HepG2 (cell line): Measurements from ENCODE around the gene SNAPIN. TPM values are rescaled to one million over a fixed set of nuclear protein-coding genes. Genes with fewer than 3 reads are reported as not detected.

Source experiments
- CHD4 ChIP-seq: fragments of 200-600 bp; sonication (generic); IDR thresholded peaks from 2 replicates; pipeline ENCODE4 v1.7.0; 2017; ENCODE audit warnings: mild to moderate bottlenecking, low read length, borderline replicate concordance
- EED ChIP-seq: sonication (generic); formaldehyde crosslinking; IDR thresholded peaks from 2 replicates; pipeline ENCODE4 v1.5.0; 2020; ENCODE audit warnings: mild to moderate bottlenecking, missing genetic modification reagents
- ELK4 ChIP-seq: sonication (generic); formaldehyde crosslinking; IDR thresholded peaks from 2 replicates; pipeline ENCODE4 v1.9.0; 2021; ENCODE audit warnings: missing genetic modification reagents, borderline replicate concordance
- GFI1 ChIP-seq: sonication (generic); formaldehyde crosslinking; IDR thresholded peaks from 2 replicates; pipeline ENCODE4 v1.5.0; 2020; ENCODE audit warnings: missing genetic modification reagents, mild to moderate bottlenecking, borderline replicate concordance
- KDM3A ChIP-seq: IDR thresholded peaks from 2 replicates; pipeline ENCODE4 v1.6.1; 2018; ENCODE audit warnings: low read depth, missing compliant biosample characterization
- MIER3 ChIP-seq: IDR thresholded peaks from 2 replicates; pipeline ENCODE4 v1.6.1; 2016; ENCODE audit warnings: missing compliant biosample characterization, borderline replicate concordance
- MYPOP ChIP-seq: sonication (generic); formaldehyde crosslinking; IDR thresholded peaks from 2 replicates; pipeline ENCODE4 v1.8.1; 2023; ENCODE audit warnings: mild to moderate bottlenecking, moderate library complexity, missing genetic modification reagents
- NFYB ChIP-seq: sonication (generic); formaldehyde crosslinking; IDR thresholded peaks from 2 replicates; pipeline ENCODE4 v1.4.0; 2020; ENCODE audit warnings: missing genetic modification reagents
- POGK ChIP-seq: sonication (generic); formaldehyde crosslinking; conservative IDR thresholded peaks from 2 replicates; pipeline ENCODE4 v1.8.0; 2022; ENCODE audit warnings: mild to moderate bottlenecking, moderate library complexity, missing genetic modification reagents
- RAD21 ChIP-seq: fragments of 450-650 bp; formaldehyde crosslinking; IDR thresholded peaks from 2 replicates; pipeline ENCODE4 v1.5.0; 2020; ENCODE audit warnings: mild to moderate bottlenecking
- THAP11 ChIP-seq: IDR thresholded peaks from 2 replicates; pipeline ENCODE4 v1.6.1; 2016; ENCODE audit warnings: missing biosample characterization, missing genetic modification reagents
- TSC22D2 ChIP-seq: sonication (generic); formaldehyde crosslinking; IDR thresholded peaks from 2 replicates; pipeline ENCODE4 v1.5.1; 2020; ENCODE audit warnings: missing genetic modification reagents, mild to moderate bottlenecking, borderline replicate concordance
- UBTF ChIP-seq: sonication (generic); formaldehyde crosslinking; IDR thresholded peaks from 2 replicates; pipeline ENCODE4 v1.4.0; 2020; ENCODE audit warnings: mild to moderate bottlenecking, missing genetic modification reagents
- ZNF878 ChIP-seq: sonication (generic); formaldehyde crosslinking; IDR thresholded peaks from 2 replicates; pipeline ENCODE4 v1.8.1; 2023; ENCODE audit warnings: mild to moderate bottlenecking, missing genetic modification reagents, moderate library complexity
- polyA plus RNA-seq, 8 experiments: library from polyadenylated mRNA; depleted of rRNA in 3 of 8; stranded (reverse) in 7 of 8; unstranded in 1 of 8; fragments of >200 nt; fragmentation: Illumina TruSeq in 4 of 8; extraction: Trizol in 4 of 8; gene quantifications; 2 replicates each; pipeline versions ENCODE4 v1.2.1 to v1.2.3, GENCODE V29; 2011 to 2016; ENCODE audit warnings: low read depth in 4 of 8, missing spikeins in 1 of 8, mixed read lengths in 1 of 8; ENCODE audit not compliant: insufficient read depth in 1 of 8
- total RNA-seq, 5 experiments: library from RNA; depleted of rRNA; stranded (reverse); fragments of >200 nt; fragmentation: Illumina TruSeq; extraction: Trizol; gene quantifications; 2 replicates each; pipeline ENCODE4 v1.2.3, GENCODE V29; 2016; ENCODE audit warnings: low read depth in 1 of 5
- TF ChIP-seq, protein P1 (sequence below): IDR thresholded peaks from 2 replicates; pipeline ENCODE4 v1.6.1; 2016; ENCODE audit warnings: missing compliant biosample characterization, missing genetic modification reagents, borderline replicate concordance
- TF ChIP-seq, protein P2 (sequence below): IDR thresholded peaks from 2 replicates; pipeline ENCODE4 v1.6.1; 2016; ENCODE audit warnings: low read depth
- TF ChIP-seq, protein P3 (sequence below): sonication (generic); formaldehyde crosslinking; IDR thresholded peaks from 2 replicates; pipeline ENCODE4 v1.4.0; 2020; ENCODE audit warnings: missing genetic modification reagents

SNAPIN gene
- total and polyA plus RNA-seq, 2 of the 13 experiments (the other 11 are each of a cell fraction or from before 2014, with no cell fraction given) = 23.9 to 25.7 TPM

DNA sequence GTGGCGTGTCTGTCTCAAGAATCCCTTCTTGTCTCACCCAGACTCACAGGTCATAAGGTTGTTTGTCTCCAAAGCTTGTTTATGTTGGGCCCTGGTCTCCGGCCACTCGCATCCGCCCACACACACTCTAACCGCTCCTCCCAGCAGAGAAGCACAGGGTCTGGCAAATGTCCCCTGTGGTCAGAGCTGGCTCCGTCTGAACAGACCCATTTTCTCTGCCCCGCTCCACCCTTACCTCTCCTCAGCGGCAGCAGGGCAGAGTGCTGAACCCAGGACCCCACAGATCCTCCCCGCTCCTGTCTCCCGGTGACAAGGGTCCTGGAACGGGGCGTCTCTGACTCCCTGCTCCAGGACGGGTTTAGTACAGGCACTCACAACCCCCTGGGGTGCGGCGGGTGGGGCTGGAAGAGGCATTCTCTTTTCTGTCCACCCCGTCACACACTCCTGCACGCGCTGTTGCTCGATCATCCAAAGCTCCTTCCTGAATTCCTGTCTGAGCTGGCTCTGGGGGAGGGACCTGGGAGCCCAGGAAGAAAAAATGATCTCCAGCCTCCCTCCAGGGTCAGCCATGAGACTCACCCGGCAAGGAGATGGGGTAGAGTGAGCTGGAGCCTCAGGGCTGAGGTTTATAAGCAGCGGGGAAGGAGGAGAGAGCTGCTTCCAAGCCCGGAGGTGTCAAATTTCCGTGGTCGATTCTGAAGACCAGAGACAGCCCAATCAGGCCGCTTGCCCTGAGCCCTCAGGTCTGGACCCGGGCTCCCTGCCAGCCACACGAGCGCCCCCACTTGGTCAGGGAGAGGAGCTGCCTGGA, 31.4 kb upstream of the SNAPIN start, which contains the start of gene S100A13 (continued):
- no peak for TF ChIP-seq ELK4
- 0 out of 2 replicates have a peak, but pooled peaks have one; percentile 23 for TF ChIP-seq MYPOP
- peak; percentile 30; the same call in 1 of the 2 replicates for TF ChIP-seq THAP11 (CRISPR knock-in tag)
- TF ChIP-seq TSC22D2 (CRISPR knock-in tag) = peak; percentile 37; the same call in 1 of the 2 replicates
- TF ChIP-seq ZNF878 (CRISPR knock-in tag) = peak; percentile 52; the same call in 1 of the 2 replicates
- 0 out of 2 replicates have a peak, but pooled peaks have one; percentile 18 for TF ChIP-seq CHD4
- peak; percentile 51 for TF ChIP-seq NFYB (CRISPR knock-in tag)
- peak; percentile 39 for TF ChIP-seq GFI1 (CRISPR knock-in tag)
- TF ChIP-seq, protein P1, sequence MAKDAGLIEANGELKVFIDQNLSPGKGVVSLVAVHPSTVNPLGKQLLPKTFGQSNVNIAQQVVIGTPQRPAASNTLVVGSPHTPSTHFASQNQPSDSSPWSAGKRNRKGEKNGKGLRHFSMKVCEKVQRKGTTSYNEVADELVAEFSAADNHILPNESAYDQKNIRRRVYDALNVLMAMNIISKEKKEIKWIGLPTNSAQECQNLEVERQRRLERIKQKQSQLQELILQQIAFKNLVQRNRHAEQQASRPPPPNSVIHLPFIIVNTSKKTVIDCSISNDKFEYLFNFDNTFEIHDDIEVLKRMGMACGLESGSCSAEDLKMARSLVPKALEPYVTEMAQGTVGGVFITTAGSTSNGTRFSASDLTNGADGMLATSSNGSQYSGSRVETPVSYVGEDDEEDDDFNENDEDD = peak; percentile 14; the same call in 1 of the 2 replicates
- TF ChIP-seq MIER3 (CRISPR knock-in tag) = peak; percentile 35; the same call in 1 of the 2 replicates
- TF ChIP-seq UBTF (CRISPR knock-in tag) = peak; percentile 57
- TF ChIP-seq, protein P2, sequence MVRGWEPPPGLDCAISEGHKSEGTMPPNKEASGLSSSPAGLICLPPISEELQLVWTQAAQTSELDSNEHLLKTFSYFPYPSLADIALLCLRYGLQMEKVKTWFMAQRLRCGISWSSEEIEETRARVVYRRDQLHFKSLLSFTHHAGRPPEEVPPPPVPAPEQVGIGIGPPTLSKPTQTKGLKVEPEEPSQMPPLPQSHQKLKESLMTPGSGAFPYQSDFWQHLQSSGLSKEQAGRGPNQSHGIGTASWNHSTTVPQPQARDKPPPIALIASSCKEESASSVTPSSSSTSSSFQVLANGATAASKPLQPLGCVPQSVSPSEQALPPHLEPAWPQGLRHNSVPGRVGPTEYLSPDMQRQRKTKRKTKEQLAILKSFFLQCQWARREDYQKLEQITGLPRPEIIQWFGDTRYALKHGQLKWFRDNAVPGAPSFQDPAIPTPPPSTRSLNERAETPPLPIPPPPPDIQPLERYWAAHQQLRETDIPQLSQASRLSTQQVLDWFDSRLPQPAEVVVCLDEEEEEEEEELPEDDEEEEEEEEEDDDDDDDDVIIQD (CRISPR knock-in tag) = no peak
- TF ChIP-seq POGK (CRISPR knock-in tag) = 0 out of 2 replicates have a peak, but pooled peaks have one; percentile 33
- 0 out of 2 replicates have a peak, but pooled peaks have one; percentile 17 for TF ChIP-seq KDM3A (CRISPR knock-in tag)
- TF ChIP-seq EED (CRISPR knock-in tag) = no peak
- TF ChIP-seq RAD21 = peak; percentile 68
- TF ChIP-seq, protein P3, sequence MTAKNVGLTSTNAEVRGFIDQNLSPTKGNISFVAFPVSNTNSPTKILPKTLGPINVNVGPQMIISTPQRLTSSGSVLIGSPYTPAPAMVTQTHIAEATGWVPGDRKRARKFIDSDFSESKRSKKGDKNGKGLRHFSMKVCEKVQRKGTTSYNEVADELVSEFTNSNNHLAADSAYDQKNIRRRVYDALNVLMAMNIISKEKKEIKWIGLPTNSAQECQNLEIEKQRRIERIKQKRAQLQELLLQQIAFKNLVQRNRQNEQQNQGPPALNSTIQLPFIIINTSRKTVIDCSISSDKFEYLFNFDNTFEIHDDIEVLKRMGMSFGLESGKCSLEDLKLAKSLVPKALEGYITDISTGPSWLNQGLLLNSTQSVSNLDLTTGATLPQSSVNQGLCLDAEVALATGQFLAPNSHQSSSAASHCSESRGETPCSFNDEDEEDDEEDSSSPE (CRISPR knock-in tag) = peak; percentile 28; the same call in 1 of the 2 replicates
